DMS 273 (cell line): ENCODE data around the gene FMN2.
A peak's percentile ranks its signal among the peaks of the same experiment; 100 is the strongest.

Experiments
- DNase-seq: peaks from one replicate; lab custom pipeline; 2025; ENCODE audit not compliant: unreplicated experiment; lab: John Stamatoyannopoulos, UW

FMN2 gene

GRCh38 chr1:240475832-240476231 is 384.1 kb downstream of the FMN2 start:
- no peak for DNase-seq

- no peak for DNase-seq
These were observed 386.9 kb downstream of the FMN2 start for GRCh38 chr1:240478536-240478935.

- peak; percentile 40 for DNase-seq
These were observed 393.2 kb downstream of the FMN2 start for GRCh38 chr1:240484804-240485443.

- DNase-seq, result no peak
These were observed 394.9 kb downstream of the FMN2 start for GRCh38 chr1:240486611-240487010.

GRCh38 chr1:240487493-240487892 is 395.8 kb downstream of the FMN2 start:
- no peak for DNase-seq

GRCh38 chr1:240491156-240491555 is 399.5 kb downstream of the FMN2 start:
- DNase-seq, result no peak

- DNase-seq, result no peak
These were observed 400.1 kb downstream of the FMN2 start for GRCh38 chr1:240491796-240492195.

- peak; percentile 87 for DNase-seq
These were observed 401.3 kb downstream of the FMN2 start for GRCh38 chr1:240492832-240493440.

GRCh38 chr1:240495601-240496000 is 403.9 kb downstream of the FMN2 start:
- no peak for DNase-seq

GRCh38 chr1:240496356-240496755 is 404.7 kb downstream of the FMN2 start:
- no peak for DNase-seq

- no peak for DNase-seq
These were observed 405.3 kb downstream of the FMN2 start for GRCh38 chr1:240496941-240497340.

GRCh38 chr1:240497908-240498307 is 406.2 kb downstream of the FMN2 start:
- no peak for DNase-seq

- DNase-seq, result no peak
These were observed 406.7 kb downstream of the FMN2 start for GRCh38 chr1:240498335-240498734.

GRCh38 chr1:240499012-240499411 is 407.3 kb downstream of the FMN2 start:
- DNase-seq, result no peak

- no peak for DNase-seq
These were observed 409.0 kb downstream of the FMN2 start for GRCh38 chr1:240500647-240501046.

GRCh38 chr1:240501115-240501514 is 409.4 kb downstream of the FMN2 start:
- no peak for DNase-seq

- DNase-seq, result no peak
These were observed 411.4 kb downstream of the FMN2 start for GRCh38 chr1:240503036-240503435.

- DNase-seq, result no peak
These were observed 411.9 kb downstream of the FMN2 start for GRCh38 chr1:240503558-240503957.

GRCh38 chr1:240506176-240506575 is 414.5 kb downstream of the FMN2 start:
- no peak for DNase-seq

- DNase-seq, result no peak
These were observed 416.5 kb downstream of the FMN2 start for GRCh38 chr1:240508201-240508600.

GRCh38 chr1:240508950-240509349 is 417.3 kb downstream of the FMN2 start:
- no peak for DNase-seq

GRCh38 chr1:240511789-240512188 is 420.1 kb downstream of the FMN2 start:
- DNase-seq, result no peak

- no peak for DNase-seq
These were observed 423.8 kb downstream of the FMN2 start for GRCh38 chr1:240515505-240515904.
